HG02763 (cell line): ENCODE data around the gene MUC2.

Experiments
- ATAC-seq: cut with Tn5 transposase; IDR thresholded peaks from one replicate; pipeline ENCODE4 v1.9.1; 2021; ENCODE audit warnings: mild to moderate bottlenecking, moderate library complexity; ENCODE audit not compliant: unreplicated experiment

The MUC2 gene

GRCh38 chr11:1070594-1071462, 3.8 kb upstream of the MUC2 start:
- ATAC-seq = no peak

- ATAC-seq = no peak
Observed at GRCh38 chr11:1071571-1072115, 3.0 kb upstream of the MUC2 start.

GRCh38 chr11:1072116-1072820, 2.4 kb upstream of the MUC2 start:
- ATAC-seq = no peak

DNA sequence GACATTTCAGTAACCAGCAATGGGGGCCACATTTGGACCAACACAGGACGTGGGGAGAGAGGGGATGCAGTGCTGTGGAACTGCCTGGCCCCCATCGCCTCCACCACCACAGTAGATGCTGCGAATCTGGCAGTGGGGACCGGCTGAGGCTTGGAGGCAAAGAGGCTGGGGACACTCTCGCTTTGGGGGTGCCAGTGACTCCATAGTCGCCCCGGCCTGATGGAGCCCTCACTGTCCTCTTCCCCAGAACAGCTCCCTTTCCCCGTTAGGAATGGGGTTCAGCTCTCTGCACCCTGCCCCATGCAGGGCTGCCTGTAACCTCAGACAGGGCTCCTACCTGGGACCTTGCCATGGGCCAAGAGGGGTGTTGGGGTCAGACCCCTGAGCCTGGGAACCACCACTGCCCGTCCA, 1.8 kb upstream of the MUC2 start:
- ATAC-seq = no peak

DNA sequence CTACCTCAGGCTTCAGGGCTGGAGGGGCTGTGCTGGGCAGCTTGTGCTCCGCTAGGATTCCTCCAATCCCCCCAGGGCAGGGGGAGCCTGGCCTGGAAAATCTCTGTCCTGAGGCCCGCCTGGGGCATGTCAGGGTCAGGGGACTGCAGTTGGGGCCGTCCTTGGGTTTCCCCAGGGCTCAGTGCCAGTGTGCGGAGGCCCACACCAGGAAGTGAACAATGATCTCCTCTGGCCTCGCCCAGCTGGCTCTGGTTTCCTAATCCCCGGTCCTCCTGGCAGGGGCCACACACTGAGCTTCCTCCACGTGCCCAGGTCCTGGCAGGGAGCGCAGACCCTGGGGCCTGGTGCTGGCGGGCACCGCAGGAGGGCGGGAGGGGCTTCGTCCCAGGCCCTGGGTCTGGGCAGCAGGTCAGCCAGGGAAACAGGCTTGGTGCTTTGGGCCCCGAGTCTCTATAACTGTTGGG, 1.4 kb upstream of the MUC2 start:
- no peak for ATAC-seq

DNA sequence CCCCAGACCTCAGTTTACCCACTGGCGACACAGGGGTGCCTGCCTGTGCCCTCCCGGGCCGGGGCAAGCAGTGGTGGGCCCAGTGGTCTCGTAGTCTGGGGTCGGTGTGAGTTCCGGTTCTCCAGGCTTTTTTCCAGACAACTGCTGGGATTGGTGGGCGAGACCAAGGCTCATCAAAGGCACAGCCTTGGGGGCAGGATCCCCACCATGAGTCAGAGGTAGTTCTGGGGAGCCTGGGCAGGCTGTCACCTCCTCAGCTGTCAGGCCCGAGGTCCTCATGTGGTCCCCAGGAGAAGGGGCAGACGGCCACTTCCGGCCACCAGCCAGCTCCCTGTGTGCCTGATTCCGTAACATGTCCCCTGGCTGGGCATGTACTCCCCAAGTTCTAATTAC, 827 bp upstream of the MUC2 start:
- ATAC-seq = no peak

- ATAC-seq = no peak
Observed at GRCh38 chr11:1075341-1075911, 752 bp downstream of the MUC2 start.

DNA sequence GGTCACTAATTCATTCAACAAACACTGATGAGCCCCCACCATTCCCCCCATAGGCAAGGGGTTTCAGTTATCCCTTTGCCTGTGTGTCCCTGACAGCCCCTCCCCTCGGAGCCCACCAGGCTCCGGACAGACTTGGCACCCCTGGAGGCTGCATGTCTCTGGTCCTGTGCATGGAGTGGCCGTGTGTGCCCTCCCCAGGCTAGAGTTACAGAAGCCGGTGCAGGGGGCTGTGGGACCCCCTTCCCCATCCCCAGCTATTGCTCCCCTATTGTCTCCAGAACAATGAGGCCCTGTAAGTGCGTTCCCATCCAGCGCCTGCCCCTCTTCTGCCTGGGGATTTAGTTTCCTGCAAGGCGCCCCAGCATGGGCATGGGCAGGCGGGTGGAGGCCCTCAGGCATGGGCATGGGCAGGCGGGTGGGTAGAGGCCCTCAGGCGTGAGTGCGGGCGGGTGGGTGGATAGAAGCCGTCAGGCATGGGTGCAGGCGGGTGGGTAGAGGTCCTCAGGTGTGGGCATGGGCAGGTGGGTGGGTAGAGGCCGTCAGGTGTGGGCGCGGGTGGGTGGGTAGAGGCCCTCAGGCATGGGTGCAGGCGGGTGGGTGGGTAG, 1.5 kb downstream of the MUC2 start:
- ATAC-seq = no peak

- no peak for ATAC-seq
Observed at GRCh38 chr11:1077033-1077416, 2.4 kb downstream of the MUC2 start.

DNA sequence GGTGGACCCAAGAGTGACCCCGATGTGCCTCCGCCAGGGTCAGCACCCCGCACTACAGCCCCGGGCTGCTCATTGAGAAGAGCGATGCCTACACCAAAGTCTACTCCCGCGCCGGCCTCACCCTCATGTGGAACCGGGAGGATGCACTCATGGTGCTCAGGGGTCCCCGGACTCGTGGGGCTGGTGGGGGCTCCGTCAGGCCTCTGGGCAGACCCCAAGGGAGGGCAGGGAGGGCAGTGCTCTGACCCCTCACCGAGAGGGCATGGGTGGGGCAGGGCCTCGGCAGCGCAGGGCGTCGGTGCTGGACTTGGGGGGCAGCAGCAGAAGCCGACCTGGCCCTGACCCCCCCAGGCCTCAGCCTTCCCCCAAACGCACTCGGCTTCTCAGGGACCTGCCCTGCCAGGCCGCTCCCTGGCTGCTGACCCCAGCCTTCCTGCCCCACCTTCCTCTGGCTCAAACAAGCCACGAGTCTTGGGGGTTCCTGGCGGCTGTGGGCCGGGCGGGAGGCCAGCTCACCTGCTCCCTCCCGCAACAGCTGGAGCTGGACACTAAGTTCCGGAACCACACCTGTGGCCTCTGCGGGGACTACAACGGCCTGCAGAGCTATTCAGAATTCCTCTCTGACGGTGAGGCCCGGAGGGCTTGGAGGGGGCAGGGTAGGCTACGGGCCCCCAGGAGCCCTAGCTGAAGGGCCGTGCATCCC, 2.9 kb downstream of the MUC2 start:
- ATAC-seq = no peak

DNA sequence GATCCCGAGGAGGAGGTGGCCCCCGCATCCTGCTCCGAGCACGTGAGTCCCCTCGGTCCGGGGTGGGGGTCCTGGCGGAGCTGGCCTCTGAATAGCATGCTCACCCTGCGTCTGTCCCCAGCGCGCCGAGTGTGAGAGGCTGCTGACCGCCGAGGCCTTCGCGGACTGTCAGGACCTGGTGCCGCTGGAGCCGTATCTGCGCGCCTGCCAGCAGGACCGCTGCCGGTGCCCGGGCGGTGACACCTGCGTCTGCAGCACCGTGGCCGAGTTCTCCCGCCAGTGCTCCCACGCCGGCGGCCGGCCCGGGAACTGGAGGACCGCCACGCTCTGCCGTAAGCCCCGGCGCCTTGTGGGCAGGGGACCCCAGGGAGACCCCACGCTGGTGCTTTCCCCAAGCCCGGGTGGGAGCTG, 3.5 kb downstream of the MUC2 start:
- ATAC-seq = no peak

GRCh38 chr11:1081601-1082311, 7.1 kb downstream of the MUC2 start:
- no peak for ATAC-seq

- ATAC-seq = no peak
Observed at GRCh38 chr11:1082346-1082727, 7.7 kb downstream of the MUC2 start.

GRCh38 chr11:1082728-1083620, 8.3 kb downstream of the MUC2 start:
- no peak for ATAC-seq

DNA sequence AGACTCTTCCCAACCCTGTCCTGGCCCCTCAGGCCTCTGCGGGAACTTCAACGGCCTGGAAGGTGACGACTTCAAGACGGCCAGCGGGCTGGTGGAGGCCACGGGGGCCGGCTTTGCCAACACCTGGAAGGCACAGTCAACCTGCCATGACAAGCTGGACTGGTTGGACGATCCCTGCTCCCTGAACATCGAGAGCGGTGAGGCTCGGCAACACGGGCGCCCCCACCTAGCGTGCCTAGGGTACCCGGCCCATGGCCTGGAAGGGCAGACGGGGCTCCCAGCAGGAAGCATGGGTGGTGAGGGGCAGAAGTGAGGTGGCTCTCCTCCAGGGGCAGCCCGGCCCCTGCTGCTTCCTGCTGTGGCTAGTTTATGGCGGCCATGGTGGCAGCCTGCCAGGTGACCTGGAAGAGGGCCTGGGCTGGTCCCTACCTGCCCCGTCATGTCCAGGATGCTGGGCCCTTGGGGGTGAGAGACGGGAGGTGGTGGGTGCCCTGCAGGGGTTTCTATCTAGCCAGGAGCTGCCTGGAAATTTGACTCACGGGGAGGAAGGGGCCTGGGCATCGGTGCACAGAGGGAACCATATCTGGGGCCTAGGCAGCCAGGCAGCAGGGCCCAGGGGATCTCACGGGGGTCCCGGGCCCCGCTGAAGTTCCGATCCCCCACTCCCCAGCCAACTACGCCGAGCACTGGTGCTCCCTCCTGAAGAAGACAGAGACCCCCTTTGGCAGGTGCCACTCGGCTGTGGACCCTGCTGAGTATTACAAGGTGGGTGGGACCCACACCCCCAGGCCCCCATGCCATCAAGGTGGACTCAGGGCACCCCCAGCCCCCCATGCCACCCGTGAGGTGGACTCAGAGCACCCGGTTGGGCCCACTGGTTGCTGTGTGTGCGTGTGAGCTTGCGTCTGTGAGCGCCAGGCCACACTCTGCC, 9.2 kb downstream of the MUC2 start:
- ATAC-seq = no peak

- no peak for ATAC-seq
Observed at GRCh38 chr11:1084561-1085439, 10.1 kb downstream of the MUC2 start.
